Omental fat pad (tissue), 4 donors: ENCODE measurements around the gene RAB3C. TPM values are rescaled to one million over a fixed set of nuclear protein-coding genes. Genes with fewer than 3 reads are reported as not detected.
"Not testable (repeated sequence)": the region's sequence is repeated elsewhere in the genome, so short reads cannot be mapped to it uniquely, and the experiment has no call there.

Experiments
- ATAC-seq: fragments of 150-250 bp; one replicate; pipeline ENCODE4 v1.9.1; 2016; ENCODE audit warnings: mild to moderate bottlenecking, moderate library complexity; ENCODE audit not compliant: low FRiP score
- DNase-seq: peaks from one replicate; pipeline ENCODE4 v3.0.0-alpha.2; 2019; ENCODE audit warnings: low spot score
- total RNA-seq, 4 donors: library from RNA; depleted of rRNA; stranded (reverse); fragments of >200 nt; gene quantifications; one replicate each; pipeline ENCODE4 v1.1.0, GENCODE V29; 2016
- TF ChIP-seq, protein P1 (sequence below), 3 donors: fragments of 450-650 bp; IDR thresholded peaks; one replicate each; pipeline ENCODE4 v1.5.1; 2016 to 2017; ENCODE audit warnings: antibody characterized with exemption in 3 of 3, mild to moderate bottlenecking in 3 of 3, moderate library complexity in 2 of 3

The RAB3C gene
- total RNA-seq, 4 donors from 2014 or later = 0.28 to 5.5 (median 2.0) TPM

DNA sequence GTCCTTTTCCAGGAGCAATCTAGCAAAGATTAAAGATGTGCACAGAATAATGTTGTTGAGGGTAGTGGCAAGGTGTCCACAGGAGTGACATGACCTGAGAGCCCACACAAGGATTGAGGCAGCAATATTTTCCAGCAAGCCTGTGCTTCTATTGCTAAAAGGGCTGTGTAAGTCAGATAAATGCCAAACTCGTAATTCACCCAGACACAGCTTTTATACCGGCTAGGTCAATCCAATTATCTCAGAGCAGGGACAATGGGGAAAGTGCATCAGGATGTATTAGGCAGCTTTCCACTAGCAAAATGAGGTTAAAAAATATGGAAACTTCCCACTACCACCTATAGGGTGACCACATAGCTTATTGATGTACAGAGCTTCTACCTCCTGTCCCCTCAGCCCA lies 34.8 kb upstream of the RAB3C start:
- ATAC-seq (no peak), DNase-seq (no peak)

DNA sequence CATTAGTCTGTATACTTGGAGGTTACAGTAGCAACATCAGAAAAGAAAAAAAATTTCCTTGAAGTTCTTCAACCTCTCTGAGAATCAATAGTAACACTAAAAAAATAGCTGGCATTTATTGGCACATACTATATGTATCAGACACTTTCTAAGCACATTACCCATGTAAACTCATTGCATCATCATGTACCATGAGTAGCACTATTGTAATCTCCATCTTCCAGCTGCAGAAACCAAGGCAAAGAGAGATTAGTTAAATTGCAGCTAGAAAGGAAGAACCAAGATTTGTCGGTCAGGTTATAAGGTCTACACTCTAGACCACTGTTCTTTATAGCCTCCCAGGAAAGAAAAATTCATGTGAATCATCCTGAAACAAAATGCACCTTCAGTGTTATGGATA lies 31.4 kb upstream of the RAB3C start:
- no peak for ATAC-seq

More for the DNA sequence above, 34.8 kb upstream of the RAB3C start:
- TF ChIP-seq, protein P1, sequence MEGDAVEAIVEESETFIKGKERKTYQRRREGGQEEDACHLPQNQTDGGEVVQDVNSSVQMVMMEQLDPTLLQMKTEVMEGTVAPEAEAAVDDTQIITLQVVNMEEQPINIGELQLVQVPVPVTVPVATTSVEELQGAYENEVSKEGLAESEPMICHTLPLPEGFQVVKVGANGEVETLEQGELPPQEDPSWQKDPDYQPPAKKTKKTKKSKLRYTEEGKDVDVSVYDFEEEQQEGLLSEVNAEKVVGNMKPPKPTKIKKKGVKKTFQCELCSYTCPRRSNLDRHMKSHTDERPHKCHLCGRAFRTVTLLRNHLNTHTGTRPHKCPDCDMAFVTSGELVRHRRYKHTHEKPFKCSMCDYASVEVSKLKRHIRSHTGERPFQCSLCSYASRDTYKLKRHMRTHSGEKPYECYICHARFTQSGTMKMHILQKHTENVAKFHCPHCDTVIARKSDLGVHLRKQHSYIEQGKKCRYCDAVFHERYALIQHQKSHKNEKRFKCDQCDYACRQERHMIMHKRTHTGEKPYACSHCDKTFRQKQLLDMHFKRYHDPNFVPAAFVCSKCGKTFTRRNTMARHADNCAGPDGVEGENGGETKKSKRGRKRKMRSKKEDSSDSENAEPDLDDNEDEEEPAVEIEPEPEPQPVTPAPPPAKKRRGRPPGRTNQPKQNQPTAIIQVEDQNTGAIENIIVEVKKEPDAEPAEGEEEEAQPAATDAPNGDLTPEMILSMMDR (IDR thresholded peaks at IDR 0.05) = no peak

DNA sequence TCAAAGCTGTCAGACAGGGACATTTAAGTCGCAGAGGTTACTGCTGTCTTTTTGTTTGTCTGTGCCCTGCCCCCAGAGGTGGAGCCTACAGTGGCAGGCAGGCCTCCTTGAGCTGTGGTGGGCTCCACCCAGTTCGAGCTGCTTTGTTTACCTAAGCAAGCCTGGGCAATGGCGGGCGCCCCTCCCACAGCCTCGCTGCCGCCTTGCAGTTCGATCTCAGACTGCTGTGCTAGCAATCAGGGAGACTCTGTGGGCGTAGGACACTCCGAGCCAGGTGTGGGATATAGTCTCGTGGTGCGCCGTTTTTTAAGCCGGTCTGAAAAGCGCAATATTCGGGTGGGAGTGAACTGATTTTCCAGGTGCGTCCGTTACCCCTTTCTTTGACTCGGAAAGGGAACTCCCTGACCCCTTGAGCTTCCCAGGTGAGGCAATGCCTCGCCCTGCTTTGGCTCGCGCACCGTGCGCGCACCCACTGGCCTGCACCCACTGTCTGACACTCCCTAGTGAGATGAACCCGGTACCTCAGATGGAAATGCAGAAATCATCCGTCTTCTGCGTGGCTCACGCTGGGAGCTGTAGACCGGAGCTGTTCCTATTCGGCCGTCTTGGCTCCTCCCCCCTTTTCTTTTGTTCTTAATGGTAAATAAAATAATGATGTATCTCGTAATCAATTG lies 25.1 kb upstream of the RAB3C start:
- ATAC-seq, DNase-seq: not testable (repeated sequence)

More for the DNA sequence above, 31.4 kb upstream of the RAB3C start:
- DNase-seq = no peak
- TF ChIP-seq, protein P1 (IDR thresholded peaks at IDR 0.05) = no peak

DNA sequence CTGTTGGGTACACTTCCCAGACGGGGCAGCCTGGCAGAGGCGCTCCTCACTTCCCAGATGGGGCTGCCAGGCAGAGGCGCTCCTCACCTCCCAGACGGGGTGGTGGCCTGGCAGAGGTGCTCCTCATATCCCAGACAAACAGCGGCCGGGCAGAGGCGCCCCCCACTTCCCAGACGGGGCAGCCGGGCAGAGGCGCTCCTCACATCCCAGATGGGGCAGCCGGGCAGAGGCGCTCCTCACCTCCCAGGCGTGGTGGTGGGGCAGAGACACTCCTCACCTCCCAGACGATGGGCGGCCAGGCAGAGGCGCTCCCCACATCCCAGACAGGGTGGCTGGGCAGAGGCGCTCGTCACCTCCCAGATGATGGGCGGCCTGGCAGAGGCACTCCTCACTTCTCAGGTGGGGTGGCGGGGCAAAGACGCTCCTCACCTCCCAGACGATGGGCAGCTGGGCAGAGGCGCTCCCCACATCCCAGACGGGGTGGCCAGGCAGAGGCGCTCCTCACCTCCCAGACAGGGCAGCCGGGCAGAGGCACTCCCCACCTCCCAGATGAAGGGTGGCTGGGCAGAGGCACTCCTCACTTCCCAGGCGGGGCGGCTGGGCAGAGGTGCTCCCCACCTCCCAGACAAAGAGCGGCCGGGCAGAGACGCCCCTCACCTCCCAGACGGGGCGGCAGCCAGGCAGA lies 19.7 kb upstream of the RAB3C start:
- not testable (repeated sequence) for DNase-seq, ATAC-seq

DNA sequence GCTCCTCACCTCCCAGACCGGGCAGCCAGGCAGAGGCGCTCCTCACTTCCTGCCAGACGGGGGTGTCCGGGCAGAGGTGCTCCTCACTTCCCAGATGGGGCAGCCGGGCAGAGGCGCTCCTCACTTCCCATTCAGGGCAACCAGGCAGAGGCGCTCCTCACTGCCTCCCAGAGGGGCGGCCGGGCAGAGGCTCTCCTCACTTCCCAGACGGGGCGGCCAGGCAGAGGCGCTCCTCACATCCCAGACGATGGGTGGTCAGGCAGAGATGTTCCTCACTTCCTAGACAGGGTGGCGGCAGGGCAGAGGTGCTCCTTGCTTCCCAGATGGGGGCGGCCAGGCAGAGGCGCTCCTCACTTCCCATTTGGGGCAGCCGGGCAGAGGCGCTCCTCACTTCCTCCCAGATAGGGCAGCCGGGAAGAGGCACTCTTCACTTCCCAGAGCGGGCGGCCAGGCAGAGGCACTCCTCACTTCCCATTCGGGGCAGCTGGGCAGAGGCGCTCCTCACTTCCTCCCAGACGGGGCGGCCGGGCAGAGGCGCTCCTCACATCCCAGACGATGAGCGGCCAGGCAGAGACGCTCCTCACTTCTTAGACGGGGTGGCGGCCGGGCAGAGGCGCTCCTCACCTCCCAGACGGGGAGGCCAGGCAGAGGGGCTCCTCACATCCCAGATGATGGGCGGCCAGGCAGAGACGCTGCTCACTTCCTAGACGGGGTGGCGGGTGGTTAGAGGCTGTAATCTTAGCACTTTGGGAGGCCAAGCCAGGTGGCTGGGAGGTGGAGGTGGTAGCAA lies 18.6 kb upstream of the RAB3C start:
- DNase-seq, ATAC-seq: not testable (repeated sequence)

DNA sequence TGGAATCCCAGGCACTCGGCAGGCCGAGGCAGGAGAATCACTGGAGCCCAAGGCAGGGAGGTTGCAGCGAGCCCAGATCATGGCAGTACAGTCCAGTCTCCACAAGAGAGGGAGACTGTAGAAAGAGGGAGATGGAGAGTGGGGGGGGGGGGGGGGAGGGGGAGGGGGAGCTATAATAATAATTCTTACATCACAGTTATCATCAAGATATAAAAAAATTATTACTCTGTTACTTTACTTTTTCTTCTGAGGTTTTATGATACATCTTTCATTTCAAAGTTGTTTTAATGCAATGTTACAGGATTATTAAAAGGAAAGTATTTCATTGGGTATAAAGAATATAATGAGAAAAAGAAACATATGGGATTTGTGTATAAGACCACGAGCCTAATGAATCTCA lies 17.8 kb upstream of the RAB3C start:
- ATAC-seq = no peak

DNA sequence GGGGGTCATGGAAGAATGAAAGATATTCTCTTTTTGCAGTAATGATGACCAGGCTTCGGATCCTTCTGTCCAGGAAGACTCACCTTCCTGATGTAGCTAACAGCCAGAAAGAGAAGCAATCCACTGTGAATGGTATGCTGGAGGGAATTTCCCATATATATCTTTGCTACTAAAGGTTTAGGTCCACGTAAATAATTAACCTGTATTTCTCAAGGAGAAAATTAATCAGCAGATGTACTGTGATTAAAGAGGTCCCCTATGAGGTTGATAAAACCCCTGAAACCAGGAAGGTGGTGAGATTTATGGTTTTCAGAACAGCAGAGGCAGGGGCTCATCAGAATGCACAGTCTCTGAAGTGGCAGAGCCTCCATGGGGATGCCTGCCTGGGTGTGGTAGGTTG lies 11.4 kb upstream of the RAB3C start:
- DNase-seq = no peak
- ATAC-seq = no peak
- TF ChIP-seq, protein P1 (IDR thresholded peaks at IDR 0.05) = no peak

More for the DNA sequence above, 17.8 kb upstream of the RAB3C start:
- TF ChIP-seq, protein P1 (IDR thresholded peaks at IDR 0.05) = no peak
- DNase-seq = no peak

DNA sequence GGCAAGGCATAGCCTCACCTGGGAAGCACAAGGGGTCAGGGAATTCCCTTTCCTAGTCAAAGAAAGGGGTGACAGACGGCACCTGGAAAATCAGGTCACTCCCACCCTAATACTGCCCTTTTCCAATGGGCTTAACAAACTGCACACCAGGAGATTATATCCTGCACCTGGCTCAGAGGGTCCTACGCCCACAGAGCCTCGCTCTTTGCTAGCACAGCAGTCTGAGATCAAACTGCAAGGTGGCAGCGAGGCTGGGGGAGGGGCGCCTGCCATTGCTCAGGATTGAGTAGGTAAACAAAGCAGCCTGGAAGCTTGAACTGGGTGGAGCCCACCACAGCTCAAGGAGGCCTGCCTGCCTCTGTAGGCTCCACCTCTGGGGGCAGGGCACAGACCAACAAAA lies 9.9 kb upstream of the RAB3C start:
- DNase-seq, ATAC-seq: not testable (repeated sequence)

DNA sequence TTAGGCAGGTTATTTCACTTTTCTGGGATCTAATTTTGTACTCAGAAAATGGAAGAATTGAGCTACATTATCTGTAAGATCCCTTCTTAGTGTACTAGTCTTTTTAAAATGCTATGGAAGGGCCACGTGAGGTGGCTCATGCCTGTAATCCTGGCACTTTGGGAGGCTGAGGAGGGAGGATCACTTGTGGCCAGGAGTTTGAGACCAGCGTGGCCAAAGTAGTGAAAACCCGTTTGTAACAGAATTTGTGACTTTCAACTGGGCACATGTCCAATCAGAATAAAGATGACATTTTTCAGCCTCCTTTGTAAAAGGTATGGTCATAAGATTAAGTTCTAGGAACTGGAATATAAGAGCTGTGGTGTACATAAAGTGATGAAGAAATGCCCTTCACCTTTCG lies 3.1 kb upstream of the RAB3C start:
- DNase-seq = no peak

More for the DNA sequence above, 3.1 kb upstream of the RAB3C start:
- TF ChIP-seq, protein P1 (IDR thresholded peaks at IDR 0.05) = no peak
- ATAC-seq = no peak
